Adipocyte (in vitro differentiated cells): ENCODE results near the gene FHAD1.

Experiments used
- DNase-seq: peaks from one replicate; pipeline ENCODE4 v3.0.0-alpha.2; 2015; ENCODE audit warnings: low read depth
- H3K27me3 ChIP-seq: replicated peaks from 2 replicates; pipeline ENCODE4 v1.7.0; 2013; ENCODE audit warnings: mild to moderate bottlenecking, low read length, moderate library complexity; ENCODE audit not compliant: control insufficient read depth, insufficient read depth
- H3K36me3 ChIP-seq: 2 replicates; pipeline ENCODE4 v1.7.0; 2013; ENCODE audit warnings: low read length, mild to moderate bottlenecking, moderate library complexity; ENCODE audit not compliant: control insufficient read depth, insufficient read depth, severe bottlenecking
- H3K4me1 ChIP-seq: 2 replicates; pipeline ENCODE4 v1.7.0; 2013; ENCODE audit warnings: mild to moderate bottlenecking, low read length, moderate library complexity; ENCODE audit not compliant: control insufficient read depth, insufficient read depth
- H3K4me3 ChIP-seq: 2 replicates; pipeline ENCODE4 v1.7.0; 2013; ENCODE audit warnings: mild to moderate bottlenecking, low read length, moderate library complexity
- H3K9ac ChIP-seq: 2 replicates; pipeline ENCODE4 v1.7.0; 2013; ENCODE audit warnings: mild to moderate bottlenecking, low read length, moderate library complexity
- H3K9me3 ChIP-seq: 2 replicates; pipeline ENCODE4 v1.7.0; 2013; ENCODE audit warnings: mild to moderate bottlenecking, low read length, moderate library complexity; ENCODE audit not compliant: control insufficient read depth

The FHAD1 gene

DNA sequence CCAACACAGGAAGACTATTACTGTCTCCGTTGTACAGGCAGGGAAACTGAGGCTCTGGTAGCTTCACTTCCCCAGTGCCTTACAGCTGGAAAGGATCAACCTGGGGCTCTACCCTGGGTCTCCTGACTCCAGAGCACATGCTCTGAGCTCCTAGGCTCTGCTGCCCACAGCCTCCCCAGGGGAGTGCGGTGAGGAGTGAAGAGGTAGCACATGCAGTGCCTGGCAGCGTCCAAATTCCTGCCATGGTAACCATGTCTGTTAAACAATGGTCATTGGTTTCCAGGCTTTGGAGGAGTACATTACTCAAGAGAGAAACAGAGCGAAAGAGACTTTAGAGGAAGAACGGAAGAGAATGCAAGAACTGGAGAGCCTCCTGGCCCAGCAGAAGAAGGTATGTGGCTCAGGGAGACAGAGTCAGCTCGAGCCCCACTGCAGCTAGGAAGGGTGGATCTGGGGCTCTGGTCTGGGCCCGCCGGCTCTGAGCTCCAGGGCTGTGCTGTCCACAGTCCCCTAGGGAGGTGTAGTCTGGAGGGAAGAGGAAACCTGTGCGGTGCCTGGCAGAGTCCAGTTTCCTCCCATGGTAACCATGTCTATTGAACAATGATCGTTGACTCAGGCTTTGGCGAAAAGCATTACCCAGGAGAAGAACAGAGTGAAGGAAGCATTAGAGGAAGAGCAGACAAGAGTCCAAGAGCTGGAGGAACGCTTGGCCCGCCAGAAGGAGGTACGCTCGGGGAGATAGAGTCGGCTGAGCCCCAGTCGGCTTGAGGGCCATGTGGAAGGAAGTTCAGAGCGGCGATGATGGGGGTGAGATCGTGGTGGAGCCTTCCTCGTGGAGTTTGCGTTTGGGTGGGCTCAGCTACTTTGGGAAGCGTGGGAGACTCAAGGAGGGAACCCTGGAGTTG lies 98.0 kb downstream of the FHAD1 start:
- no peaks in the 10 kb centered on the region for H3K36me3 ChIP-seq
- no peaks in the 10 kb centered on the region for H3K27me3 ChIP-seq
- H3K4me1 ChIP-seq = no peaks in the 10 kb centered on the region
- DNase-seq = no peak
- no peak overlapping the region for H3K9ac ChIP-seq
- H3K9me3 ChIP-seq = peaks cover 3% of the 10 kb centered on the region
- no peak overlapping the region for H3K4me3 ChIP-seq

DNA sequence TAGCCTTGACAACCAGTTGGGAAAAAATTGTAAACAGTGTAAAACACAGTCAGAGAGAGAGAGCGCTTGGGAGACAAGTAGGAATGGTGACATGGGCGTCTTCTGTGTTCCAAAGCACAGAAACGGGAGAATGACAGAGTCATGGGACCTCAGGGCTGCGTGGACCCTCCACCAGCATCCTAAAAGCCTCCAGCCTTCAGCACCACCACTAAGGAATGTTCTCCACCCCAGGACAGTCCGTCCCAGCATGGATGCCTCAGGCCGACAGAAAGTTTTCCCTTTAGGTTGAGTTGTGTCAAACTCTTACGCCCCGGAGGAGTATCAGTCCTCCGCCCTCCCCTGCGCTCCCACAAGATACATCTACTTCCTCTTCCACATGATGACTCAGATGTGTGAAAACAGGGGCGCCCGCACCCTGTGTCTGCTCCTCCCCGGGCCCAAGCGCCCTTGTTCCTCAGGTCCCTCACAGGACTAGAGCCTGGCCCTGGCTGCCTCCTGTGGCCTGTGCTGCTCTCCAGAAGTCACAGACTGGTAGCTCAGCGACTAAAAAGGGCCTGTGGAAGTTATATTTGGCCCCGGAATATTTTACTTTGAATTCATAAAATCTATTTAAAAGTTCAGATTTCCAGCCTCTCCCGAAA lies 98.8 kb downstream of the FHAD1 start:
- H3K4me3 ChIP-seq = no peak overlapping the region
- no peak overlapping the region for H3K9ac ChIP-seq
- DNase-seq = no peak
- H3K4me1 ChIP-seq = no peaks in the 10 kb centered on the region
- no peaks in the 10 kb centered on the region for H3K27me3 ChIP-seq
- no peaks in the 10 kb centered on the region for H3K36me3 ChIP-seq
- no peaks in the 10 kb centered on the region for H3K9me3 ChIP-seq

DNA sequence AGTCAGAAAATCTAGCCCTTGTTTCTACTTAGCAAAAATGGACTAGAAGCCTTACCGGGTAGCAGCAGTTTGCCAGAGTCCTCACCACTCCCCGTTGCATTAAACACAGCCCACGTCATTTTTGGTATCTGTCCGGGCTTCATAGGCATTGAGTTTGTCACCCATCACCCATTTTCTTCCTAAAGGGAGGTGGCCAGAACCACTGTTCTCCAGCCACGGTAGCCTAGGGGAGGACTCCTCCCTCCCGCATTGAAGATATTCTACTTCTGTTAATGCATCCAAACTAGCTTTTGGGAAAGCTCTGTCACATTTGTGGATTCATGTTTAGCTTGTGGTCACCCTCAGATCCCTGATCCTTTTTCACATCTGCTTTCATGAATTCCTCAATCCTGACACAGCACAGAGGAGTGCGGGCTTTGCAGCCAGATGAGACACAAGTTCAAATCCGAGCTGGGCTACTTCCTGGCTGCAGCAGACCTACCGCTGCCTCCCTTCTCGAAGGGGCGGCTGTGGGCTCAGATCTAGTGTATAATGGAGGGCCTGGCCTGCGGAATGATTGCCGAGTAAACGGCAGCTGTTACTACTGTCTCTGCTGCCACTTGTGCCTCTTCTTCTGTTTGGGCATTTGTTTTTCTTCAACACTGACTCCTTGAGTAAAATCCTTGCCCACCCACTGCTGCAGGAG lies 99.5 kb downstream of the FHAD1 start:
- H3K9ac ChIP-seq = no peak overlapping the region
- no peaks in the 10 kb centered on the region for H3K27me3 ChIP-seq
- H3K9me3 ChIP-seq = no peaks in the 10 kb centered on the region
- H3K4me1 ChIP-seq = peaks cover 2% of the 10 kb centered on the region
- DNase-seq = no peak
- H3K4me3 ChIP-seq = no peak overlapping the region
- H3K36me3 ChIP-seq = no peaks in the 10 kb centered on the region

DNA sequence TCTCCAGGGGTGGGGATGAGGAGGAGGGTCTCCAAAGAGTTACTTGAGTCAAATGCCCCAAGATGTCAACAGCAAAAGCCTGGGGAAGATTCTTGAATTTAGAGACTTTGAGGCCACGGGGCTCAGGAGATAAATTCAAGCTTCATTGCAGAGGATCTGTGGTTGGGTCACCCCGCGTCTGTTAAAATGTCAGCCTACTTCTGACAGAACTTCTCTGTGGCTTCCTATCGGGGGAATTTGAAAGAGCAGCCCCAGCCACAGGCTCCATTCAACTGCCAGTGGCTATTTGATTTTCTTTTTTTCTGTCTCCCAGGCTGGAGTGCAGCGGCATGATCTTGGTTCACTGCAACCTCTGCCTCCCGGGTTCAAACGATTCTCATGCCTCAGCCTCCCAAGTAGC lies 100.2 kb downstream of the FHAD1 start:
- DNase-seq = no peak
- H3K27me3 ChIP-seq = no peaks in the 10 kb centered on the region
- H3K36me3 ChIP-seq = no peaks in the 10 kb centered on the region
- no peak overlapping the region for H3K9ac ChIP-seq
- peaks cover 9% of the 10 kb centered on the region for H3K4me1 ChIP-seq
- H3K4me3 ChIP-seq = no peak overlapping the region
- H3K9me3 ChIP-seq = no peaks in the 10 kb centered on the region

DNA sequence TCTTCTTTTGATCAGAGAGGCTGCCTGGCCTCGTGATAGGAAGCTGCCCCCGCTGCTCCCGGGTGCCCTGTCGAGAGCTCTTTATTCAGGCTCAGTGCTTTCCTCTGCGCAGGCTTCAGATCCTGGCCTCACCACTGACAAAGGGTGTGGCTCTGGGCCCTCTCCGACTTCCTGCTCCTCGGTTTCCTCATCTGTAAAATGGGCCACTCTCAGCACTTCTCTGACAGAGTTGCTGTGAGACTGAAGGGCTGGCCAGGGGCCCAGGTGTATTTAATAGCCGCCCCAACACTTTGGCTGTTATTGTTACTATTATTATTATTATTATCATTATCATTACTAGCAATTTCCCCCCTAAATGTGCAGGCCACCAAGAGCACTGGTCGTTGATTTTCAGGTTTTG lies 101.6 kb downstream of the FHAD1 start:
- no peak for DNase-seq
- H3K27me3 ChIP-seq = no peaks in the 10 kb centered on the region

DNA sequence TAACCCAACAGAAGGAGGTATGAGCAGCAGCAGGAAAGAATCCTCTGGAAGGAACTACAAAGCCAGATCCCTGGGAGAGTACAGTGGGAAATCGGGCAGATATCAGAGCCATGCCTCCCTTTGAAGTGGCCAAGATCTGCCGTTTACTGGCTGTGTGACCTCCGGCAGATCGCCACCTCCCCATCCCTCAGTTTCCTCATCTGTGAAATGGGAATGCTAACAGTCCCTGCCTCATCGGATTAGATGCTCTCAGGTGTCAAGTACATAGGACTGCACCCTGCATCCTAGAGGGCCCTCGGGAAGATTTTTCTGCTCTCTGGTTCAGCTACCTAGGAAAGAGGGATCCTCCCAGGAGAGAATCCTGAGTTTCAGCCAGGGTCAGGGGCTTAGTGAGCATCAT lies 102.1 kb downstream of the FHAD1 start:
- H3K9ac ChIP-seq = no peak overlapping the region
- H3K4me1 ChIP-seq = peaks cover 15% of the 10 kb centered on the region
- no peaks in the 10 kb centered on the region for H3K27me3 ChIP-seq
- no peaks in the 10 kb centered on the region for H3K36me3 ChIP-seq
- no peaks in the 10 kb centered on the region for H3K9me3 ChIP-seq
- no peak overlapping the region for H3K4me3 ChIP-seq
- DNase-seq = no peak

More for the DNA sequence above, 101.6 kb downstream of the FHAD1 start:
- Histone ChIP-seq H3K4me3 (no peak overlapping the region), H3K9me3 (no peaks in the 10 kb centered on the region), H3K9ac (no peak overlapping the region), H3K36me3 (no peaks in the 10 kb centered on the region), H3K4me1 (peaks cover 15% of the 10 kb centered on the region)

DNA sequence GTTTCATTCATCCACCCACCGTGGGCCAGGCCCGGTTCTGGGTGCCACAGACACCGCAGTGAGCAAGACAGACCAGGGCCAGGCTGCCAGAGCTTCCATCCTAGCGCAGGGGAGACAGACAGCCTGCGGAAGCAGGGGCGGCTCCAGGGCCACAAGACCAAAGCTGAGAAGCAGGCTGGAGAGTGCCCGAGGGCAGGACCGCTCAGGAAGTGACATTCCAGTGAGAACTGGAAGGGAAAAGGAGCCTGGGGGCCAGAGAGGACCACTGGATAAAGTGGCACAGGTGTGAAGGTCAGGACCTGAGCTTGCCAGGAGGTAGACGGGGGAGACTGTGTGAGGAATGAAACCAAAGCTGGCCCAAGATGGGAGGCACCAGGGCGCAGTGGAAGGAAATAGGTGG lies 103.1 kb downstream of the FHAD1 start:
- Histone ChIP-seq H3K4me1 (peaks cover 19% of the 10 kb centered on the region), H3K27me3 (no peaks in the 10 kb centered on the region), H3K9ac (no peak overlapping the region), H3K4me3 (no peak overlapping the region), H3K9me3 (no peaks in the 10 kb centered on the region), H3K36me3 (no peaks in the 10 kb centered on the region)
- no peak for DNase-seq

DNA sequence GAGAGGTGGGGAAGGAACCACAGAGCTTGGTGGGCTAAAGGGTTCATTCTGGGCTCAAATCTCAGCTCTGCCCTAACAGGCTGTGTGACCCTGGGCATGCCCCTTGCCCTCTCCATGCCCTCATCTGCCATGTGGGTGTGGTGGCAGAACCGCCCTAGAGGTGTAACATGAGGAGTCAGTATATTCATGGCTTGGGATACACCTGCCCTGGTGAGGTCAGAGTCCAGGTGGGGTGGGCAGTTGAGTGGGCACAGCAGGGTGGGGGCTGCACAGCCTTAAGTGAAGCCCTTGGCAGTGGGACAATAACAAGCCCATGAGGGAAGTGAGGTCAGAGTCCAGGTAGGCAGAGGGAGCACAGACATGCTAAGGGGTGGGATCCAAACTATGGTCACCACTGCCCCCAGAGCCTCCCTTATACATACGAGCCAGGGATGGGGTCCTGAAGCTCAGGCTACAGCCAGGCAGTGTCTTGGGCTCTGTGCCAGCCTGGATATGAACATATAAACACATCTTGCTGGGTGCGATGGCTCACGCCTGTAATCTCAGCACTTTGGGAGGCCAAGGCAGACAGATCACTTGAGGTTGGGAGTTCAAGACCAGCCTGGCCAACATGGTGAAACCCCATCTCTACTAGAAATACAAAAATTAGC lies 103.7 kb downstream of the FHAD1 start:
- no peaks in the 10 kb centered on the region for H3K36me3 ChIP-seq
- H3K4me1 ChIP-seq = peaks cover 24% of the 10 kb centered on the region
- DNase-seq = no peak
- H3K4me3 ChIP-seq = no peak overlapping the region
- no peak overlapping the region for H3K9ac ChIP-seq
- no peaks in the 10 kb centered on the region for H3K9me3 ChIP-seq
- H3K27me3 ChIP-seq = no peaks in the 10 kb centered on the region

DNA sequence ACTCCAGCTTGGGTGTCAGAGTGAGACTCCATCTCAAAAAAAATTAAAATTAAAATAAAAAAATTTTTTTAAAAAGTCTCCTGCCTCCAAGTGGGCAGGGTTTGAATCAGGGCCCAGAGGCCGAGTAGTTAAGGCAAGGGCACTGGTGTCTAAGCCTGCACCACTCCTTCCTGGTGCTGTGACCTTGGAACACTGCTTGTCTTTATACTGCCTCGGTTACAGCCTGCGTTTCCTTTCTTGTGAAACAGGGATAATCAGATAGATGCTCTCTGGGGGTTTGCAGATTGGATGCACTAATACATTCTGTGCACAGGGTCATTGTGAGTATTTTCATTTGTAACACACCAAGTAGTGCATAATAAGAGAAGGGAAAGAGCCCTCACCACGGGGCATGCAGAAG lies 104.3 kb downstream of the FHAD1 start:
- no peak for DNase-seq
- H3K4me1 ChIP-seq = peaks cover 24% of the 10 kb centered on the region
- no peaks in the 10 kb centered on the region for H3K27me3 ChIP-seq
- no peaks in the 10 kb centered on the region for H3K36me3 ChIP-seq
- no peaks in the 10 kb centered on the region for H3K9me3 ChIP-seq
- H3K9ac ChIP-seq = no peak overlapping the region
- no peak overlapping the region for H3K4me3 ChIP-seq

DNA sequence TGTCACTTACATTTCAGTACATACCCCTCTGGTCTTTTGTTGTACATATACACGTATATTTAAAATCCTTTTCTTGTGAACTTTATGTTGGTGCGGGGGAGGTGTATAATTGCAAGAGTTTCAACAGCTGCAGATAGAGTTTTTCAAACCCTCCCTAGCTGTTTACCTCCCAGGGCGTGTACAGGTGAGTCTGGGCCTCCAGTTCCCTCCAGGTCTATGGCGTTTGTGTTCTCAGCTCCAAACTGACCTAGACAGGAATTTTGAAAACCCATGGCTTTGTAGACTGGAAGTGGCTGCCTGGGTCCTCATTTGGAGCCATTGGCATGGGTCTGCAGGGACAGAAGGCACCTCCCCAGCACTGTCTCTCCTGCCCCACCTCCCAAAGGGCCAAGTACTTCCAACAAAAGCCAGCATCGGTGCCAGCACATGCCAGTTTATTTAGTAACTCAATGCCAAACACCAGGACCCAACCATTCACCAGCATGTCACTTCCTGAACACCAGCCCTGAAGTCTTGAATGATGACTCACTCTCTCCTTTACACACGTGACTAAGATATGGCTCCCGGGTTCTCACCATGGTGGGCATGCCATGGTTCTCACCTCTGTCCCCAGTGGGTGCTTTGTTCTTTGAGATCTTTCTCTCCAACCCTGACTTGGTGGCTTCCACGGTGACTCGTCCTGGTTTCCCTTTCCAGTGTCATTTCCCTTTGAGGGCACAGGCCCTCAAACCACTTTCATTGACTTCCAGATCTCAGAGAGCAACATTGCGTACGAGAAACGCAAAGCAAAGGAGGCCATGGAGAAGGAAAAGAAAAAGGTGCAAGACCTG lies 105.3 kb downstream of the FHAD1 start:
- Histone ChIP-seq H3K9me3 (no peaks in the 10 kb centered on the region), H3K27me3 (no peaks in the 10 kb centered on the region), H3K4me1 (peaks cover 29% of the 10 kb centered on the region), H3K9ac (no peak overlapping the region), H3K36me3 (no peaks in the 10 kb centered on the region), H3K4me3 (no peak overlapping the region)
- DNase-seq = peak; percentile 35
